Measurements from ENCODE around the gene IMPG1.
"Not testable (repeated sequence)": the region's sequence is repeated elsewhere in the genome, so short reads cannot be mapped to it uniquely, and the experiment has no call there.

DNA sequence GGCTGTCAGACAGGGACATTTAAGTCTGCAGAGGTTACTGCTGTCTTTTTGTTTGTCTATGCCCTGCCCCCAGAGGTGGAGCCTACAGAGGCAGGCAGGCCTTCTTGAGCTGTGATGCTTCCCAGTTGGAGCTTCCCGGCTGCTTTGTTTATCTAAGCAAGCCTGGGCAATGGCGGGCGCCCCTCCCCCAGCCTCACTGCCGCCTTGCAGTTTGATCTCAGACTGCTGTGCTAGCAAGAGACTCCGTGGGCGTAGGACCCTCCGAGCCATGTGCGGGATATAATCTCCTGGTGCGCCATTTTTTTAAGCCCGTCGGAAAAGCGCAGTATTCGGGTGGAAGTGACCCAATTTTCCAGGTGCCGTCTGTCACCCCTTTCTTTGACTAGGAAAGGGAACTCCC is 167.3 kb downstream of the IMPG1 start:
- TF ChIP-seq, protein P1, sequence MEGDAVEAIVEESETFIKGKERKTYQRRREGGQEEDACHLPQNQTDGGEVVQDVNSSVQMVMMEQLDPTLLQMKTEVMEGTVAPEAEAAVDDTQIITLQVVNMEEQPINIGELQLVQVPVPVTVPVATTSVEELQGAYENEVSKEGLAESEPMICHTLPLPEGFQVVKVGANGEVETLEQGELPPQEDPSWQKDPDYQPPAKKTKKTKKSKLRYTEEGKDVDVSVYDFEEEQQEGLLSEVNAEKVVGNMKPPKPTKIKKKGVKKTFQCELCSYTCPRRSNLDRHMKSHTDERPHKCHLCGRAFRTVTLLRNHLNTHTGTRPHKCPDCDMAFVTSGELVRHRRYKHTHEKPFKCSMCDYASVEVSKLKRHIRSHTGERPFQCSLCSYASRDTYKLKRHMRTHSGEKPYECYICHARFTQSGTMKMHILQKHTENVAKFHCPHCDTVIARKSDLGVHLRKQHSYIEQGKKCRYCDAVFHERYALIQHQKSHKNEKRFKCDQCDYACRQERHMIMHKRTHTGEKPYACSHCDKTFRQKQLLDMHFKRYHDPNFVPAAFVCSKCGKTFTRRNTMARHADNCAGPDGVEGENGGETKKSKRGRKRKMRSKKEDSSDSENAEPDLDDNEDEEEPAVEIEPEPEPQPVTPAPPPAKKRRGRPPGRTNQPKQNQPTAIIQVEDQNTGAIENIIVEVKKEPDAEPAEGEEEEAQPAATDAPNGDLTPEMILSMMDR (conservative IDR thresholded peaks at IDR 0.05): not testable (repeated sequence)
- TF ChIP-seq ZFX (IDR thresholded peaks at IDR 0.05): not testable (repeated sequence)
